NCI-H1930 (cell line): ENCODE measurements around the gene SAMD11.

ENCODE experiments used
- DNase-seq, 2 experiments: peaks; one replicate each; lab custom pipeline; 2025; lab: John Stamatoyannopoulos, UW

SAMD11 gene

DNA sequence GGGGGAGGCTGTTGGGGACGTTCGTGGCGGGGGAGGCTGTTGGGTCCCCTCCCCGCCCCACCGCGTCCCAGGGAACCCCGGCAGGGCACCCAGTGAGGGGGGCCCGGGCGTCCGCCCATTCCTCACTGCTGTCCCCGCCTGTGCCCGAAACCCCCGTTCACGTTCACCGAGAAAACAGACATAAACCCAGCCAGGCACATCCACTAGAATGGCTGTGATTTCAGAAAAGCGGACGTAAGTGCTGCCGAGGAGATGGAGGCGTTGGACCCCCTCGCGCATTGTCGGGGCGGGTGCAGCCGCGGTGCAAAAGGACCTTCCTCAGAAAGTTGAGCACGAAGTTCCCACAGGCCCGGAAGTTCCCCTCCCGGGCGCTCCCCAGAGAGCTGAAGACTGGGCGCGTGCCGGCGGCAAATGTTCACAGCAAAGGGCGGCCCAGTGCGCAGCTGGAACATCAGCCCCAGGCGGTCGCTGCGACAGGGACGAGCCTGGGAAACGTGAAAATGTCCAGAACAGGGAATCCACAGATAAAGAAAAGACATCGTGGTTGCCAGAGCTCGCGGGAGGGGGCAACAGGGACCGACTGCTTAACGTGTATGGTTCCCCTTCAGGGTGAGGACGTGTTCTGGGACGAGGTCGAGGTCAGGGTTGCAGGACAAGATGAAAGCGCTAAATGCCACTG, 18.5 kb upstream of the SAMD11 start:
- no peak for DNase-seq

DNA sequence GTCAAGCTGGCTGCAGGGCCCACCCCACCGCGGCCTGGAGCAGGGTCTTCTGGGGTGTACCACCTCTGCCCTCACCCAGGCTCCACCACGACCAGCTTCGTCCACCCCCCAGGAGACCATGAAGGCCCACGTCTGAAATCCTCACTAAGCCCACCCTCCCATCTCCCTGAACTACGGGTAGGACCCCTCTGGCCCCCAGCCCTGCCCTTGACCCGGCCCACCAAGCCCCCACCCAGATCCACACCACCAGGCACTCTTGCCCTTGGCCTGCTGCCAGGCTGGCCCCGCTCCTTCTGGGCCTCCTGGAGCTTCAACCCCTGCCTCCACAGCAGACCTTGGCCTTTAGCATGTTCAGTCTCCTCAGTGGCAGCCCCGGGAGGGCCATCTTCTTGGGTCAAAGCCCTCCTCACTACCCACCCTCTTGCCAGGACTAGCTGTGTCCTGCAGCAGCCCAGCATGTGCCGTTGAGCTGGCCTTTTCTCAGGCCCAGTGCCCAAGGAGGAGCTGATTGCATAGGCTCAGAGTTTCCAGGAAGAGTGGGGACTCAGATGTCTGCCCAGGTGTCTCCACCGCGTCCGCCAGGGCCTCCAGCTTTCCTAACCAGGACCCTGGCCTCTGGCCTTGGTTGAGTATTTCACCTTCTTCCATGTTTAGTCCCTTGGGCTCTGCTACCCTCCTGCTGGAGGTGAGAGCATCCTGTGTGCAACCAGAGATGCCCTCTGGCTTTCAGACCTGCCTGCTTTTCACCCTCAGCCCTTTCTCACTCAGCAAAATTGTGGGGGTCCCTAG, 17.7 kb upstream of the SAMD11 start:
- no peak for DNase-seq

DNA sequence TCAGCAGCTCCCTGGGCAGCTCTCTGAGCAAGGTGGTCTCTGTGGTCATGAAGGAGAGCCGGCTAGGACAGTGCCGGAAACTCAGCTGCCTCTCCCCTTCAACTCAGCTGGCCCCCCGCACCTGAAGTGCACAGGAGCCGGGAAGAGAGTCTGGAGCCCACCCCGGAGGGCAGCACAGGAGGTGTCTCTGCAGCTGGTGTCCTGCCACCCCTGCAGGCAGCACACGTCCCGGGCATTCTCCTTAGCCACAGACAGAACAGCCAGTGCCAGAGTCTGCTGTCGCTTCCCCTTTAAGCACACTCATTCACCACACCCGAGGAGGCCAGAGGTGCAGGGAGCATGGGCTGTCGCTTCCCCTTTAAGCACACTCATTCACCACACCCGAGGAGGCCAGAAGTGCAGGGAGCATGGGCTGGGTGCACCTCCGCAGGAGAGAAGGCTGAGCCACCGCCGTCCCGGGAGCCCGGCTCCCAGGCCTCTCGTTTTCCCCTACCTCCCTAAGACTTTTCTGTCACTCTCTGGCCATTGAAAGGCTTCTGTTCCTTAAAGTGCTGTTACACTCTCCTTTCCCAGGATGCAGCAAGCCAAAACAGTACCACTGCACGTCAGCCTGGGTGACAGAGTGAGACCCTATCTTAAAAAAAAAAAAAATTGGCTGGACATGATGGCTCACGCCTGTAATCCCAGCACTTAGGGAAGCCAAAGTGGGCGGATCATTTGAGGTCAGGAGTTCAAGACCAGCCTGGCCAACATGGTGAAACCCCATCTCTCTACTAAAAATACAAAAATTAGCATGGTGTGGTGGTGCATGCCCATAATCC, 16.9 kb upstream of the SAMD11 start:
- no peak for DNase-seq

DNA sequence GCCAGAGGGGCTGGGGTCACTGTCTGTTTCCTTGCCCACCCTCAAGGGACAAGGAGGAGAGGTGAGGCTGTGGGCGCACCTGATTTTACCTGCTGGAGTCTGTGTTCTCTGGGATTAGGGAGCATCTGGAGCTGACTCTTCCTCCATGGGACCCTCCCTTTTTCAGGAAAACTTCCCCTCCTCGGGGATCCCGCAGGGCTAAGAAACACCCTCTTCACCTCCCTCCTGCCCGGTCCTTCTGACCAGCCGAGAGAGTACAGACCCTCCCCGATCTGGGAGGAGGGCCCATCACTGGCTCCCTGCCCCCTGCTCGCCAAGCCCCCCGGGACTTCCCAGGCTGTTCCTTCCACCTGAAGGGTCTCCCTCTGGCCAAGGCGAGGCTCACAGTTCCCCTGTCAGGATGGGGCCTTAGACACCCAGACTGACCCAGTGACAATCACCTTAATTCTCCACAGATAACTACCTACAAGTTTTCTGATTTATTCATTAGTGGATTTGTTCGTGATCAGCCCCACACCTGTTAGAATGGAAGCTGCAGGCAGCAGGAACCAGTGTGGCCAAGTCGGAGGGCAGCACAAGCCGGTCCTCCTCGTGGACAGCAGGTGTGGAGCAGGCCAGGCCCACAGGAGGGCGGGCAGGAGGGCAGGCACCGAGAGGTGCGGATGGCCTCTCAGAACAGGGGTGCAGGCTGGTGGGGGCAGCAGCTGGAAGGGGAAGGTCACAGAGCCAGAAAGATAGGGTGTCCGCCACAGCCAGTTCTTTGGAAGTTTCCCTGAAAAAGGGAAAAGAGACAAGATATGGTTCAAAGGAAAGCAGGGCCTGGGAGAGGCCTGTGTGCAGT, 15.9 kb upstream of the SAMD11 start:
- no peak for DNase-seq

DNA sequence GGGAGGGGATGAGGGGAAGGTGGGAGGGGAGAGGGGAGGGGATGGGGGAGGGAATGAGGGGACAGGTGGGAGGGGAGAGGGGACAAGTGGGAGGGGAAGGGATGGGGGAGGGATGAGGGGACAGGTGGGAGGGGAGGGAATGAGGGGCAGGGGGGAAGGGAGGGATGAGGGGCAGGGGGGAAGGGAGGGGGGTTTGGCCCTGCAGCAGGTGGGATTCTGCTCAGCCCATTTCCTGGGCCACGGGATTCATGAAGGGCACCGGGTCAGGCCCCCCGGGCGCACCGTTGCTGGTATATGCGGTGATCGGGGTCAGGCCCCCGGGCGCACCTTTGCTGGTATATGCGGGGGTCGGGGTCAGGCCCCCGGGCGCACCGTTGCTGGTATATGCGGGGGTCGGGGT, 15.1 kb upstream of the SAMD11 start:
- DNase-seq, result no peak

DNA sequence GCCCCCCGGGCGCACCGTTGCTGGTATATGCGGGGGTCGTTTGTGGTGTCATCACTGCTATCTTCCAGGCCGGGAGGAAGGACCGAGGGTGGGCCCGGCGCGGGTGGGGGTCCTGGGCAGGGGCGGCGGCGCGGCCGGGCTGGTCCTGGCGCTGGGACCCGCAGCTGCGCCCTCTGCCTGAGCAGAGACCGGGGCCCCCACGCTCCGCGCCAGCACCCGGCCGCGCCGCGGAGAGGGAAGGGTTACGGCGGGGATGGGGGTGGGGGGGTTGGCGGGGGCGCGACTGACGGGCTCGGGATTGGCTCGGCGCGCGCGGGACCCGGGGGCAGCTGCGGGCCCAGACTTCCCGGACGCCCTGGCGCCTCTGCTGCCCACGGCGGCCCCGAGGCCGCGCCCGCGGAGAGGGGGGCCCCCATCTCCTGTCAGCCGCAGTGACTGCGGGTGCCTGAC, 13.8 kb upstream of the SAMD11 start:
- no peak for DNase-seq

DNA sequence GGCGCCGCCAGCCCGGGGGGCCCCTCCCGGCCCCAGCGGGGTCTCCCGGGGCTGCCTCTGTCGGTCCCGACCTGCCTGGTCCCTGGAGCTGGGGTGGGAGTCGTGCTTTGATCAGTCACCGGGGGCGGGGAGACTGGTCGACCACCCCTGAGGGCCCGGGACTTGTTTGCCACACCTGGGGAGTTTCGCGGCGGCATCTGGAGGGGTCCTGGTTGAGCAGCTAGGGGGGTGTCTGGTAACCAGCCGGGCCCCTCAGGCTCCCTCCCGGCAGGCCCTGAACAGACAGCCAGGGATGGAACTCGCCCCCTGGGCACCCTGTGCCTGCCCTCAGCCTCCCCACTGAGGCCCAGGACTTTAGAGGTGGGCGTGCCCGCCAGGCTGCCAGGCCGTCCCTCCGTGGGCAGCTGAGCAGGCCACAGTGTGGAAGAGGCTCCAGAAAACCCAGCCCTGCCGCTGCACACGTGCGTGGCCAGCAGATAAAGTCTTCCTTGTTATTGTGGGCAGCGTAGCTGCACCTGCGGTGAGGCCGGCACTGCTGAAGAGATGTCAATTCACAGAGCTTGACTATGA, 13.3 kb upstream of the SAMD11 start:
- no peak for DNase-seq

DNA sequence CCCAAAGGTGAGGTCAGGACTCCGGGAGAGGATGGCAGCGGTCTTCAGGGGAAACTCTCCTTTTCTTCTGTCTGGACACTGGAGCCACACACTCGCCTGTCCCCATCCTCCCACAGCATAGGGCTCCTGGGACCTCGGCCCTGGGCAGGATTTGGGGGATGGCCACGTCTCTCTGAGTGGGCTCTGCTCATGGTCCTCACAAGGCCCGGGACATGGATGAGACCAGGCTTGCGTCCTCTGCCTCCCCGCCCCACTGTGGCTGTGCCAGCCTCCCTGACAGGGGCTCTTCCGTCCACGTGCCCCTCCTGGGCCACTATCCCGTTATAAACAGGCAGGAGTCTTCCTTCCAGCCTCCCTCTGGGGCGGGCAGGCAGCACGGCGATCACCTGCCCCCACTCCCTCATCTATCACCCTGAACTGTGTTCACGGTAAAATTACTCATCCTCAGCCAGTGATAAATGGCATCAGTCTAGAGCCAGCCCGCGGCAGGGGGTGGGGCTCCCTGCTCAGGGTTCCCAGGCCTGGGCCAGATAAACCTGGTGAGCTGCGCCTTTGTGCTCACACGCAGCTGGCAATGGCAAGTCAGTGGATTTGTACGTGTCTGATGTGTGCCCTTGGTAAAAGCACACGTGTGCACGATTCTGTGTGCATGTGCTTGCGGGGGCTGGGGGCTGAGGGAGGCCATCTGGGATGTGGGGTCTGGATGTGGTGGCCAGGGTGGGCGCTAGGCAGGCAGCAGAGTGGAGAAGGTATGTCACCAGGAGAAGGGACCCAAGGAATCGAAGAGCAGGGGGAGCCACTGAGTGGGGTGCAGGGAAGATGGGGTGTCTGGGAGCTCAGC, 12.6 kb upstream of the SAMD11 start:
- no peak for DNase-seq

DNA sequence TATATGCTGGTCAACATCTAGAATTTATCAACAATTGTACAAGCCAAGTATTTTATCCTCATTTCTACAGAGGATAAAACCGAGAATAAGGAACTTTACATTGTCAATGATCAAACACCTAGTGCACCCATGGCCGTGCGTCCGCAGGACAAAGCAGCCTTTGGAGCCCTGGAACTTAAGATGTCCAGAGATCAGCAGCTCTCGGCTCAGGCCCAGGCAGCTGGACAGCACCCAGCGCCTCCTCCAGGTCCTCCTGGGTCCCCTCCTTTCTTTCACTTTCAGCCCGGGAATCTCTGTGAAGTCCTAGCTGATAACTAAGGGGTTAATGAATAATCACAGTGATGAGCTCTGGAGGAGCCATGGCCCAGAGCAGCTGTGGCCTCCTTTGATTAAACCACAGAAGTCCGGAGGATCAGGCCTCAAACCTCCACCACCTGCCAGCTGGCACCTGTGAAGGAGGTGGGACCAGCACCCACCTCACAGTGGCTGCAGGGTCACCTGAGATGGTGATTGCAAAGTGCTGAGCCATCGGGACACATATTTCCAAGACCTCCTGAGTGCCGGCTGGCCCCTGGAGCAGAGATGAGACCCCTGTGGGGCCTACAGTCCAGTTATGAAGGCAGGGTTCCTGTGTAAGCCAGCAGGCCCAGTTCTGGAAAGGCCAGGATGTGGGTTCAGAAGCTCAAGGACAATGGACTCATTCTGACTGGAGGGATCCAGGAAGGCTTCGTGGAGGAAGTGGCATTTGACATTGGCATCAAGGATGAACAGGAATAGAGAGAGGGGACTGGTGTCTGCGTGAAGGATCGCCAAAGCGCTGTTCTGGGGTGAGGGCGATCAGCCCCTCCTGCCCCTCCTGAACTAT, 11.6 kb upstream of the SAMD11 start:
- DNase-seq, result no peak

DNA sequence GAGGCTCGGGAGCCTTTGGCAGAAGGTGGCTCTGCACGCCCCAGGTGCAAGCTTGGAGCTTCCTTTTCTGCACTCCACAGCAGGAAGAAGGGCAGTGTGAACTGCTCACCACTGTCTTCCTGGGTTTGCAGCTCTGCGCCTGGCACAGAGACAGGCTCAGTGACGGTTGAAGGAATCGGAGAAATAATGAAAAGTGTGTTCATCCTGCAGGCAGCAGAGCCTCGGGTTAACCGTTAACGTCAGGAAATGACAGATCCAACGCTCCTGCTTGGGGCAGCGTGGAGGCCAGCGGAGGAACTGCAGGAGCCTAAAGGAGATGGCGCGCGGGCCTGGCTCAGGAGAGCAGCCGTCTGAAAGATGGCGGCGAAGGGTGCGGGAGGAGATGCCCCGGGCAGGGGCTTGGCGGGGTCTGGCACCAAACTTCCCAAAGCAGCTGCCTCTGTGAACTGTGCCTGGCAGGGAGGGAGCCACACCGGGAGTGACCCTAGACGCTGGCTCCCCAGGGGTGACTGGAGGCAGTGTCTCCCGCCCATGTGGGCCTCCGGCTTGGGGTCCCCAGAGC, 10.9 kb upstream of the SAMD11 start:
- DNase-seq, result no peak

DNA sequence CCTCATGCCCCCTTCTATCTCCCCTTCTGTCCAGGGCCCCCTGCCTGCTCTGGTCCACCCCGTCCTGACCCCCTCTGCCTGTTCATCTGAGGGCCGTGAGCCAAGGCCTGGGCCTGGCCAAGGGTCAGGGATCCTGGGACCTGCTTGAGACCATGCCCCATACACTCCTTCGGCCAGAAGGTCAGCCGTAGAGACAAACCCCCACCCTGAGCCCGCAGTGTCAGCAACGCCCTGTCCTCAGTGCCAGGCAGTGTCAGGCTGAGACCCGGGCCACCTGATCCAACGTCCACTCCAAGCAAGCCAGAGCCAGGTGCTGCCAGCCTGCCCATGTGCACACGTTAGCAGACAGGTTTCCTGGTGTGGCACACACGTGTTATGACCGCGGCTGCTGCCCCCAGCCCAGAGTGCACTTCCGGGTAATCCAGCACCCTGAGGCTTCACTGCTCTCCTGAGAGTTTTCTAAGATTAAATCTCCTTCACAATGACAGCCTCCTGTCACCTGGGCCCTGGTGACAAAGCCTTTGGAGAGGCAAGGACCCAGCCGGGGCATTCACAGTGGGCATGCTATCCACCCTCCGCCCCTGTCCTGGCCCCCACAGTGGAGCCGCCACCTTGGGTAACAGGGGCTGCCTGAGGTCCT, 10.1 kb upstream of the SAMD11 start:
- DNase-seq, result no peak

DNA sequence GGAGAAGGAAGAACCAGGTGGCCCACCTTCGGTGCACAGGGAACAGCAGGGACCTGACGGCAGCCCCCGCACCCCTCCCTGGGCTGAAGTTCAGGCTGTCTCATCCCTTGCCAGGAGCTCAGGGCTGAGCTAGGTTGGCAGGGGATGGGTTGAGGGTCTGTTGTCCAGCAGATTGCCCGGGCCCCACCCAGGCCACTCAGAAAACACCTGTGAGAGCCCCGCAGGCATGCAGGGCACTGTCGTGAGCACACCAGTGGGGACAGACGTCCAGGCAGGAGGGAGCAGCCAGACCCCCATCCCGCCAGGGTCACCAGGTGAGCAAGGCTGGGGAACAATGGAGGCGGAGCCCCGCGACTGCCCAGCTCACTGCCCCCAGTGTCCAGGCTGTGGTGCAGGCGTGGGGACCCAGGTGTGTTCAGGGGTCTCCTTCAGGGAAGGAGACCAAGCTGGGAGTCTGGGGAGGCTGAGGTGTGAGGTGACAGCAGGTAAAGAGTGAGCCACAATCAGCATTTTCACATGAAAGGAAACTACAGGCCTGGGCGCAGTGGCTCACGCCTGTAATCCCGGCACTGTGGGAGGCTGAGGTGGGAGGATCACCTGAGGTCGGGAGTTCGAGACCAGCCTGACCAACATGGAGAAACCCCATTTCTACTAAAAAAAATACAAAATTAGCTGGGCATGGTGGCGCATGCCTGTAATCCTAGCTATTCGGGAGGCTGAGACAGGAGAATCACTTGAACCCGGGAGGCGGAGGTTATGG, 9.4 kb upstream of the SAMD11 start:
- DNase-seq, result no peak

DNA sequence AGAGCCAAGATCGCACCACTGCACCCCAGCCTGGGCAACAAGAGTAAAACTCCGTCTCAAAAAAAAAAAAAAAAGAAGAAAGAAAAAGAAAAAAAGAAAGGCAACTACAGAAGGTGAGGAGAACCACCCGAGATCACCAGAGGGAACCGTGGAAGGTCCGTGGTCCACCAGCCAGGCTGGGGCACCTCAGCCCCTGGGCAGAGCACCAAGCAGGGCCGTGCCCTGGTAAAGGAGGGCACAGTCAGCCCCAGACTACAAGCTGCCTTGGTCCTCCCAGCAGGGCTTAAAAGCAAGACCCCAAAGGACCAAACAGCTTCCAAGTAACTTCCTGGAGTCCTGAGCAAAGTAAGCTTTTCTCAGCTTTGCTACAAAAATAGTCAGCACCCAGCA, 8.8 kb upstream of the SAMD11 start:
- DNase-seq, result no peak

DNA sequence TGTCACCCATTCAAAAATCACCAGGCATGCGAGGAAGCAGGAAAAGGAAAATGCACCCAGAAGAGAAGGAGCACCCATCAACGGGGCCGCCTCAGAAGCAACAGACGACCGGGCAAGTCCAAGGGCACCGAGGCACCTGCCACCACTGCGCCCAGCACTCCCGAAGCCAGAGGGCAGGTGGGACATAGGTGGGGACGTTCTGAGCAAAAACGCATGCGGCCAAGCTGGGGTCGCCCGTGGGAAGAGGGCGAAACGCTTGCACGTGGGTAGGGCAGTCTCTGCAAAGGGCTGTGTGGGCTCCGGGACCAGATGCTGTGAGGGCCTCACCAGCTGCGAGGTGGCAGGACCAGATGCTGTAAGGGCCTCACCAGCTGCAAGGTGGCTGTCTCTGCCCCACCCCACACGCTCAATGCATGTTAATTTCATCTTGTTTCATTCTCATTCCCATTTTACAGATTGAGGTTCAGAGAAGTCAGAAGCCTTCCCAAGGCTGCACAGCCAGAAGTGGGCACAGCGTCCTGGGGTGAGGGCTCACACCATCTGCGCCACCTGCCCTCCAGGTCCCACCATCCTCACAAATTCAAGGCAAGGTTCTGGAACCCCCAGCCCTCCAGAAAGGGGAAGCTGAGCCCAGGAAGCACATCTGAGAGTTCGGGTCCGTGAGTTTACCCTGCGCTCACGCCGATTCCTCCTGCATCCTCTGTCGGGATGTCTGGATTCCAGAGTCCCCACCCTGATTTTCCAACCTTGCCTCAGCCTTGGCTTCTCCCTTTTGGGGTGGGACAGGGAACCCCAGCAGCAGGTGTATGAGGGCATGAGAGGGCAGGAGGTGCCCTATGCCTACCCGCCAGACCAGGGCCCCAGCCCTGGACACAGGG, 8.2 kb upstream of the SAMD11 start:
- no peak for DNase-seq

DNA sequence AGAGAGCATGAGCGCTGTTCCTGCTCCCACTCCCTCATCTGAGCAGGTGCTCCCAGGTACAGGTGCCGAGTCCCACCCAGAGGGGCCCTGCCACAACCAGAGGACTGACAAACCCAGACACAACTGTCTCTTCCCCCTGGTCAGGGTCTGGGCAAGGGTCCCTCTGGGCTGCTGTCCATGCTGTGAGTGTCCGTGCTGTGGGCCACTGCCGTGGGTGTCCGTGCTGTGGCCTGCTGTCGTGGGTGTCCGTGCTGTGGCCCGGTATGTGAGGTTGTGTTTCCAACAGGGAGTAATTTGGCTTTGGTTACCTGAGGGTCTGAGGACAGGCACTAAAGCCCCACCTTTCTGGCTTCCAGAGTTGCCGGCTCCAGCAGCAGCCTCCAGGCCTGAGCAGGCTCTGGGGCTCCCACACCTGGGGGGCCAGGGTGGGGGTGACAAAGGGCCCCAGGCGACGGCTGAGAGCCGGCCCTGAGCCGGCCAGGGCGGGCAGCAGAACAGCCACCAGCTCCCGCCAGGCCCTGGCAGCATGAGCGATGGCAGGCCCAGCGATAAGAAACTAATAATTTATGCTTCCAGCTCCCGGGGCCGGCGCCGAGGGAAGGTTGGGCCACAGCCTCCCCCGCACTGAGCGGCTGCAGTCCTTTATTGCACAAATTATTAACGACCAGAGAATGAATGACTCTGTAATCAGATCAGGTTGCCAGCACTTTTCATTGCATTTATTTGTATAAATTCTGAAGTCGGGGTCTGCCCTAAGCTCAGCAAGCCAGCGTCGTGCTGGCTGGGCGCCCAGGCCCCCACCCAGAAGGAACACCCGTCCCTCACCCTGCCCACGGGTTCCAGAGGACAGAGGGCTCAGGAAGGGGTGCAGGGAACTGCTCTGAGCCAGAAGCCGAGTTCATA, 7.3 kb upstream of the SAMD11 start:
- DNase-seq, result no peak

DNA sequence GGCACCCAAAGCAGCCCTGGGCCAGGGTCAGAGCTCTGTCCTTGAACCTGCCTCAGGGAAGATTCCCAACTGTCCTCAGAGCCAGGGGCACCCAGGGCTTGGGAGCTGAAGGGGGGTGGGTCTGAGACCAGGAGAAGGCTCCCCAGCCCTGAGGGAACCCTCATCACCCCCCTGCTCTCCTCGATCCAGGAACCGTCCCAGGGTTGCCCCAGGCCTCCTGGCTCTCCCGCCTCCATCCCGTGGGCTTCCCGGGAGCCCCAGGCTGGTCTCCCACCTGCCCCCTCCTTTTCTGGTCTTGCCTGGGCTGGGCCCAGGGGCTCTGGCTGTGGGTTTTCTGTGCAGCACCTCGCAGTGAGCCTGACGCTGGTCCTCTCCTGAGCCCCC, 6.7 kb upstream of the SAMD11 start:
- no peak for DNase-seq
